ENCODE results near the gene PLEKHA8.
A peak's percentile ranks its signal among the peaks of the same experiment; 100 is the strongest.

Gene PLEKHA8

GRCh38 chr7:30175636-30176147 lies 147.5 kb downstream of the PLEKHA8 start:
- H3K79me2 ChIP-seq (ENCODE audit: control insufficient read depth, low read length), result no peaks in the 10 kb centered on the region
- peaks cover 30% of the 10 kb centered on the region for H3K4me1 ChIP-seq (ENCODE audit: control insufficient read depth, low read length)
- H3K4me3 ChIP-seq (ENCODE audit: low read length), result no peak overlapping the region
- no peaks in the 10 kb centered on the region for H3K27me3 ChIP-seq (ENCODE audit: control insufficient read depth, low read length)
- TF ChIP-seq CTCF (IDR thresholded peaks at IDR 0.05; ENCODE audit: low read depth, low read length, poor library complexity, severe bottlenecking) (no peak), EZH2phosphoT487 (IDR thresholded peaks at IDR 0.05; ENCODE audit: borderline replicate concordance, low read length) (no peak)
- no peaks in the 10 kb centered on the region for H3K36me3 ChIP-seq (ENCODE audit: control insufficient read depth, low read length)
- H3K27ac ChIP-seq (ENCODE audit: low read depth, low read length), result no peak overlapping the region
- H3K4me2 ChIP-seq (ENCODE audit: low read length), result no peak overlapping the region
- no peaks in the 10 kb centered on the region for H3F3A ChIP-seq (ENCODE audit: control insufficient read depth, insufficient read depth)
- H3K9me2 ChIP-seq (replicated peaks; ENCODE audit: control insufficient read depth, low read length), result no peaks in the 10 kb centered on the region
- no peaks in the 10 kb centered on the region for H3K9me3 ChIP-seq (ENCODE audit: control insufficient read depth, insufficient read depth, low read length)
- H4K20me1 ChIP-seq (ENCODE audit: control insufficient read depth, insufficient read depth, low read depth, low read length), result no peaks in the 10 kb centered on the region

- peak overlapping the region; percentile 24 for H3K4me2 ChIP-seq (ENCODE audit: low read length)
- H3F3A ChIP-seq (ENCODE audit: control insufficient read depth, insufficient read depth), result no peaks in the 10 kb centered on the region
- H3K27ac ChIP-seq (ENCODE audit: low read depth, low read length), result no peak overlapping the region
- H3K79me2 ChIP-seq (ENCODE audit: control insufficient read depth, low read length), result no peaks in the 10 kb centered on the region
- H3K36me3 ChIP-seq (ENCODE audit: control insufficient read depth, low read length), result no peaks in the 10 kb centered on the region
- H3K4me3 ChIP-seq (ENCODE audit: low read length), result no peak overlapping the region
- H4K20me1 ChIP-seq (ENCODE audit: control insufficient read depth, insufficient read depth, low read depth, low read length), result no peaks in the 10 kb centered on the region
- peaks cover 30% of the 10 kb centered on the region for H3K4me1 ChIP-seq (ENCODE audit: control insufficient read depth, low read length)
- H3K9me3 ChIP-seq (ENCODE audit: control insufficient read depth, insufficient read depth, low read length), result no peaks in the 10 kb centered on the region
- no peaks in the 10 kb centered on the region for H3K27me3 ChIP-seq (ENCODE audit: control insufficient read depth, low read length)
- H3K9me2 ChIP-seq (replicated peaks; ENCODE audit: control insufficient read depth, low read length), result no peaks in the 10 kb centered on the region
- TF ChIP-seq CTCF (IDR thresholded peaks at IDR 0.05; ENCODE audit: low read depth, low read length, poor library complexity, severe bottlenecking) (no peak), EZH2phosphoT487 (IDR thresholded peaks at IDR 0.05; ENCODE audit: borderline replicate concordance, low read length) (no peak)
Measured at GRCh38 chr7:30176463-30177109, 148.4 kb downstream of the PLEKHA8 start.

DNA sequence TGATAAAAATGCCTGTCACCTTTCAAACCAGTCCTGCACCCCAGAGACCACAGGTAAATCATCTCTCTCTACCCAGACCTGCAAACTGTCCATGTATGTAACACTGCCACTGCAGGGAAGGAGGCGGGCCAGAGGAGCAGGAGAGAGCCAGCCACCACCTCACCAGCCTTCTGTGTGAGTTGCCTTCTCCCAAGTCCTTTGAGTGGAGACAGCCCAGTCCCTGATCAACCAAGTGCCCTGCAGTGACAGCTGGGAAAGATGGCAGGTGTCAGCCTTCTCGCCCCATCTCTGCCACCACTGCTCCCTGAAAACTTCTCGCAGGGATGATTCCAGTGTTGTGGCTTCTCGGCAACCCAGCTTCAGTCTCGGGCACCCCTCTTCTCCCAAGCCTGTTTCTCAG lies 149.0 kb downstream of the PLEKHA8 start:
- Histone ChIP-seq H3K9me2 (replicated peaks; ENCODE audit: control insufficient read depth, low read length) (no peaks in the 10 kb centered on the region), H3K4me1 (ENCODE audit: control insufficient read depth, low read length) (peaks cover 30% of the 10 kb centered on the region), H3K27me3 (ENCODE audit: control insufficient read depth, low read length) (no peaks in the 10 kb centered on the region), H3K4me2 (ENCODE audit: low read length) (no peak overlapping the region; the same call in 1 of the 2 replicates), H3K4me3 (ENCODE audit: low read length) (no peak overlapping the region), H3K36me3 (ENCODE audit: control insufficient read depth, low read length) (no peaks in the 10 kb centered on the region), H4K20me1 (ENCODE audit: control insufficient read depth, insufficient read depth, low read depth, low read length) (no peaks in the 10 kb centered on the region), H3K79me2 (ENCODE audit: control insufficient read depth, low read length) (no peaks in the 10 kb centered on the region), H3K27ac (ENCODE audit: low read depth, low read length) (no peak overlapping the region), H3K9me3 (ENCODE audit: control insufficient read depth, insufficient read depth, low read length) (no peaks in the 10 kb centered on the region), H3F3A (ENCODE audit: control insufficient read depth, insufficient read depth) (no peaks in the 10 kb centered on the region)
- no peak for TF ChIP-seq CTCF (IDR thresholded peaks at IDR 0.05; ENCODE audit: low read depth, low read length, poor library complexity, severe bottlenecking)
- no peak for TF ChIP-seq EZH2phosphoT487 (IDR thresholded peaks at IDR 0.05; ENCODE audit: borderline replicate concordance, low read length)

All from DOHH2 (cell line).